Stimulated activated CD4-positive, alpha-beta T cell treated with anti-CD3 and anti-CD28 coated beads, Interleukin-4, amount 100 ng/mL, for 24 hours (primary cell): ENCODE measurements around the gene FYTTD1.

Source experiments
- DNase-seq: peaks from one replicate; pipeline ENCODE4 v3.0.0-alpha.2; 2020

FYTTD1 gene

DNA sequence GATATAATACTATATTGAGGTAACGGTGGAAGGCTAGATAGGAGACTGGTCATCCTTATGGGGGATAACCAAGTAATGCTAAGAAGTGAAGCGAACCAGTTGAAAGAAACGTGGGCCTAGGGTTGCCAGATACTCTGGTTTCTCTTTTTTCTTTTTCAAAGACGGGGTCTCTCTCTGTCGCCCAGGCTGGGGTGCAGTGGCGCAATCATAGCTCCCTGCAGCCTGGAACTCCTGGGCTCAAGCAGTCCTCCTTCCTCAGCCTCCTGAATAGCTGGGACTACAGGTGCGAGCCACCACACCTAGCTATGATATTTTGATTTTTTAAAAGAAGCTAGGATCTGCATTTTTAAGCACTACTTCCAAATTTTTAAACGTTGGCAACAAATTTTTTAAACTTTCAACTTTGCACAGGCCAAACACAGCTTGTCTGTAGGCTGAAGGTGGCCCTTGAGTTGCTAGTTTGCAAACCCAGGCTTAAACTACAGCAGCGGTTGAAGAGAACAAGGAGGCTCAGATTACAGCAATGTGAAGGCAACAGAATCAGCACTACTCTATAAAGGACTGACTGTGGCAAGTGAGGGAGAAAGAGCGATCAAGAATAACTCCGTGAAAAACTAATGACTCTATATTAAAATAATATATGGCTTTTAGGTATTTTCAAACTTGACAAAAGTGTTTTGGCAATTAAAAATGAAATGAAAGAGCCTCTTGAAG, 11.8 kb upstream of the FYTTD1 start:
- no peak for DNase-seq

- DNase-seq, result no peak
Measured at GRCh38 chr3:197742787-197743186, 6.9 kb upstream of the FYTTD1 start.

DNA sequence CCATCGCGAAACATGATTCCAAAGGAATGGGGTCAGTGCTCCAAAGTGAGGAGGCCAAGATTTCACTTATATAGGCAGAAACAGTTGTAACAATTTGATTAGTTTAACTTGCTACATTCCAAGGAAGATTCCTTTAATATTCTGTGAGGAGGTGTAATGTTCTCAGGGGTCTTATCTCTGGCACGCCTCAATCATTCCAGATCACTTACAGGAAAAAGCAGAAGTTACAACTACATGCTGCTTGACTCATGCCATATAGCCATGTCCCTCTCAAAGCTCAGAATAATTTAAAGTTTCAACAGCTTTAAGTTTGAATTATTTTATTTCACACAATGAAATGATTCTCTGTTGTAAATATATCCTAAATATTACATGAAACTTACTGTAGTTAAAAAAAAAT, 3.5 kb upstream of the FYTTD1 start:
- no peak for DNase-seq

- no peak for DNase-seq
Measured at GRCh38 chr3:197746801-197747237, 2.9 kb upstream of the FYTTD1 start.

- no peak for DNase-seq
Measured at GRCh38 chr3:197748597-197749314, 927 bp upstream of the FYTTD1 start.

GRCh38 chr3:197749315-197749600, 425 bp upstream of the FYTTD1 start:
- peak; percentile 65 for DNase-seq

GRCh38 chr3:197750396-197750831, 731 bp downstream of the FYTTD1 start:
- peak; percentile 51 for DNase-seq

GRCh38 chr3:197750858-197751737, 1.4 kb downstream of the FYTTD1 start:
- peak; percentile 36 for DNase-seq

GRCh38 chr3:197752107-197752506, 2.4 kb downstream of the FYTTD1 start:
- DNase-seq, result peak; percentile 23

GRCh38 chr3:197753263-197753662, 3.6 kb downstream of the FYTTD1 start:
- DNase-seq, result no peak

DNA sequence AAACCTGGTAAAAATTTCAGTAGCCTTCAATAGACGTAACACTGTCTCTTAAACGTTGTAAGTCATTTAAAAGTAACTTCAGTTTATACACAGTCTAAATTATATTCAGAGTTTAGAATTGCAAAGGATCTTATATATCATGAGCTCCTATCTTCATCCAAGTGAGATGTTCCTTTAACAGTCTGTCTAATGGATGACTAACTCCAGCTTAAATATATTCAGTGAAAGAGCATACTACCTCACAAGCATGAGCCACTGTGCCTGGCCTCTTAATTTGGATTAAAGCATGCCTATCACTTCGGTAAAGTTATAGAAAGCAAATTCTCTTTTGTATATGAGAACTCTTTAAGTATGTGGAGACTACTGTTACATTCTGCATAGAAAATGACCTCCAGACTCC, 7.0 kb downstream of the FYTTD1 start:
- DNase-seq, result no peak

DNA sequence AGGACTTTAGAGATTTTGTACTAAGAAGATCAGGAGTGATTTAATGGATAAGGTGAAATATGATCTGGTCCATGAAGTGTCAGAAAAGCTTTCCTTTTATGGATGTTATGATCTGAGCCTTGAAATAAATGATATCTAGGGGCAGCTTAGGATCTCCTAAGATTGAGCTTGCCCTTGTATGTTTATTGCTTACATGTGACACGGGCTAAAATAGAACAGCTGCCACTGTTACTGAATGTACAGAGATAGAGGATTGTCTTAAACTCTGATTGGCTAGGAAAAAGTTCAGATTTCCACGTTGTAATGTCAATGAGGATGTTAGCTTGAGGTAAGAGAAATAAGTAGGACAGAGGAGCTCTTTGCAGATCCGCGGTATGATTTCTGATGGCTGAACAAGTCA, 8.8 kb downstream of the FYTTD1 start:
- DNase-seq, result no peak

- DNase-seq, result no peak
Measured at GRCh38 chr3:197761784-197762183, 12.1 kb downstream of the FYTTD1 start.

GRCh38 chr3:197775317-197775716, 25.6 kb downstream of the FYTTD1 start:
- no peak for DNase-seq

DNA sequence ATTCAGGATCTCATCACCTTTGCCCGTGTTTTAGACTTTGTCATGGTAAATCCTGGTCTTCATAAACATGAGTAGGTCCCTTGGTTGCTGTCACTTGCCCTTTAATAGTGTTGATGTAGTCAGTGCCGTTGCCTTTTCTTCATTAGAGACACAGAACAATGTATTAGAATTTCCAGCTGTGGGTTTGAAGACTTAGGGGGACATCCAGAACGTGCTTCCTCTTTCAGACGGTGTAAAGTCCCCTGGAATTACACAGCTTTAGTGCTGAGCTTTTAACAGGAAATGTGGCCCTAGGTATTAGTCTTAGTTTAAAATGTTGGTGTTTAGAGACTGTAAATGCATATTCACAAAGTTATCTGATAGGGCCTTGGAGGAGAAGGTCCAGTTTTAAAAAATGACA, 32.5 kb downstream of the FYTTD1 start:
- no peak for DNase-seq

DNA sequence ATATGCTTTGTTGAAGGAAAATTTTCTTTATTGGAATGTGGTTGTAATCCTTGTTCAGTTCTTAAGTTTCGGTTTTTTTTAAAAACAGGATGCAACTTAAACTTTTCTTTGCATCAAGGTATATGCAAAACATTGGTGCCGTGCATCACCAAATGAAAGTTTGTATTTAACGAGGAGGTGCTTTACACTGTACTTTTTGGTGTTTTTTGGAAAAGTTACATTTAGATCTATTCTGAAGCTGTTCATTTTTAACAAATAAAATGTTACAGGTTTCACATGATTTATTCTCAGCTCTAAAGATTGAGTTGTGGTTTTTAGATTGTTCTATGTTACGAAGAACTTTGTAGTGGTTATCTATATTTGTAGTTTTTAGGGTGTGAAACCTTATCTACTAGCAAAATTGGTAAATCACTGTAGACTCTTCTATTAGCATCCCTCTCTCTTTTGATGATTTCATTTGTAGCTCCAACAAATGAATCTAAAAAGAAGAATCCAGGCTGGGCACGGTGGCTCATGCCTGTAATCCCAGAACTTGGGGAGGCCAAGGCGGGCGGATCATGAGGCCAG, 34.4 kb downstream of the FYTTD1 start:
- DNase-seq, result no peak

- DNase-seq, result no peak
Measured at GRCh38 chr3:197787412-197787811, 37.7 kb downstream of the FYTTD1 start.

DNA sequence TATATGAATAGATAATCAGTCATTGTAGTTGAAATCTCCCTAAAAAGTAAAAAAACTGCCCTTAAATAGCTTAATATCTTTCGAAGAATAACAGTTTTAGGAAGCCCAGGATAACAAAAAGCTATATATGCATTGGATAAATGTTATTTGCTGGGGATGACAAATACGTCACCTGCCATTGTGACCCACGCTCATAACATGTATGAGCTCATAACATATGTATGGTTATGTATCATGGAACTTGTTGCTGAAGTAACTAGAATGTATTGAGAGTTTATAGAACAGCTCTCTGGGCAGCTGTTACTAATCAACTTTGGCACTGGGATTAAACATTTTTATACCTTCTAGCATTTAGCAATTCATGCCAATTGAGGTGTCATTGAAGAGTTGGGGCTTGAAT, 39.6 kb downstream of the FYTTD1 start:
- DNase-seq, result no peak

- no peak for DNase-seq
Measured at GRCh38 chr3:197790033-197790432, 40.4 kb downstream of the FYTTD1 start.

DNA sequence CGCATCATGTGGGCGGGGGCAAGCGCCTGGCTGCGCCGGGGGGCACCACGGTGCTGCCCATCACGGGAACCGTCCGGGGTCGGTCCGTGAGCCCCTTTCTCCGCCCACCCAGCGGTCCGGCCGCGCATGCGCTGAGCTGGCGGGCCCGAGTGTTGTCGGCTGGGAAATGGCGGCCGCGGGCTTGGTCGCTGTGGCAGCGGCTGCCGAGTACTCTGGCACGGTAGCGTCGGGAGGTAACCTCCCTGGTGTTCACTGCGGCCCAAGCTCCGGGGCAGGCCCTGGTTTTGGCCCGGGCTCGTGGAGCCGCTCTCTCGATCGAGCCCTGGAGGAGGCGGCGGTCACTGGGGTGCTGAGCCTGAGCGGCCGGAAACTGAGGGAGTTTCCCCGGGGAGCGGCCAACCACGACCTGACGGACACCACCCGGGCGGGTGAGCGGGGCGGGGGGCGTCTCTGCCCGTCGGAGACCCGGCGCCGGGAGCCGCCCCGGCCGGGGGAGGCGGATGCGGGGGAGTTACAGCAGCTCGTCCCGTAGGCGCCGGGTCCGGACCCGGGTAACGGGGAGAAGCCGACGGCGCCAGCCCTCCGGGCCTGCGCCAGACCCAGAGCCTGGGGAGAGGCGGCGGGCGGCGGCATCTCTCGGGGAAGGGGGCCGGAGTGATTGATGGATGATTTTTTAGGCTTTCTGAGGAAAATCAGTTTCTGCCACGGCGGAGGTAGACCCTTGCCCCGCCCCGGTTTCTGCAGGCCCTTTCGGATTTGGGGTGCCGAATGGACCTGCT, 41.6 kb downstream of the FYTTD1 start, which contains the start of gene LRCH3:
Gene LRCH3 (plus strand): TSS at position 142 of the 779 bp plus-strand sequence. CDS start 25 bp downstream, at position 167.
- DNase-seq, result peak; percentile 86

DNA sequence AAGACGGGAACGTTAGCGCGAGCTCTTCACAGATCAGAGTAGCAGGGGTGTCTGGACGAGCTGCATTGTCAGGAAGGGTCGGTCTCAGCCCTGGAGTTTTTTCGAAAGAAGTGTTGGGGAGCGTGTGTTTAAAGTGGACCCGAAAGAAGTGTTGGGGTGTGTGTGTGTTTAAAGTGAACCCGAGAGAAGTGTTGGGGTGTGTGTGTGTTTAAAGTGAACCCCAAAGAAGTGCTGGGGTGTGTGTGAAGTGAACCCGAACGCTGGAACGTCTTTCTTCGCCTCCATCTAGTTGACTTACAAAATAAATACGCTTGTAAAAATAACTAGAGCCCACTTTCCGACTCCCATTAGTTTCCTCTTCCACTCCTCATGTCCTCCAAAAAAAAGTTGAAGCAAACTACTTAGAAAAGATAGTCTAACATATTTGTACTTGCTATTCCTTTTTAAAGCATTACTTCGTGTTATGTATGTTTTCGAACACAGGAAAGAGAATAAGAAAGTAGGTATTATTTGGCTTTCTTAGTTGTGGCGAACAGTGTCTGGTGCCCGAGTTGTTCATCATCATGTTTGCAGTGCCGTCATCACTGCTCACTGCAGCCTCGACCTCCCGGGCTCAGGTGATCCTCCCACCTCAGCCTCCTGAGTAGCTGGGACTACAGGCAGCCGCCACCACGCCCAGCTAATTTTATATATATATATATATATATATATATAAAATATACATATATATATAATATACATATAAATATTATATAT, 42.4 kb downstream of the FYTTD1 start:
- peak; percentile 29 for DNase-seq

GRCh38 chr3:197793247-197793646, 43.6 kb downstream of the FYTTD1 start:
- DNase-seq, result no peak
